Fibroblast of lung (primary cell): Measurements from ENCODE around the gene ZC3H12C. TPM values are rescaled to one million over a fixed set of nuclear protein-coding genes. Genes with fewer than 3 reads are reported as not detected.
A peak's percentile ranks its signal among the peaks of the same experiment; 100 is the strongest.

Source experiments
- DNase-seq, 2 donors: peaks; one replicate each; pipeline versions ENCODE4 v3.0.0 to v3.0.0-alpha.2; 2010; ENCODE audit warnings: low read depth in 2 of 2
- H2AFZ ChIP-seq: 2 replicates; pipeline ENCODE4 v1.5.1; 2012; ENCODE audit warnings: low read length, control low read depth, inconsistent platforms
- H3K27ac ChIP-seq: 2 replicates; pipeline ENCODE4 v1.5.1; 2011; ENCODE audit warnings: low read length, control low read depth; ENCODE audit not compliant: insufficient read depth
- H3K27me3 ChIP-seq: 2 replicates; pipeline ENCODE4 v1.5.1; 2011; ENCODE audit warnings: mild to moderate bottlenecking, low read length; ENCODE audit not compliant: control insufficient read depth, insufficient read depth
- H3K36me3 ChIP-seq: 2 replicates; pipeline ENCODE4 v1.5.1; 2011; ENCODE audit warnings: low read length; ENCODE audit not compliant: control insufficient read depth, insufficient read depth
- H3K4me1 ChIP-seq: 2 replicates; pipeline ENCODE4 v1.5.1; 2011; ENCODE audit warnings: low read length; ENCODE audit not compliant: control insufficient read depth, insufficient read depth; ENCODE audit errors: extremely low read depth
- H3K4me2 ChIP-seq: 2 replicates; pipeline ENCODE4 v1.5.1; 2011; ENCODE audit warnings: low read length, control low read depth; ENCODE audit not compliant: insufficient read depth; ENCODE audit errors: extremely low read depth
- H3K4me3 ChIP-seq, 4 experiments: fragments of 200-600 bp in 1 of 4; sonication (generic) in 1 of 4; replicated peaks in 1 of 4; 2 replicates each; pipeline ENCODE4 v1.5.1; 2011 to 2016; ENCODE audit warnings: low read length in 4 of 4, low read depth in 3 of 4, mild to moderate bottlenecking in 3 of 4, control low read depth in 2 of 4, inconsistent platforms in 1 of 4, mixed read lengths in 1 of 4; ENCODE audit not compliant: insufficient read depth in 1 of 4; ENCODE audit errors: control extremely low read depth in 1 of 4
- H3K79me2 ChIP-seq: 2 replicates; pipeline ENCODE4 v1.5.1; 2012; ENCODE audit warnings: mild to moderate bottlenecking, low read length, inconsistent platforms; ENCODE audit not compliant: control insufficient read depth, insufficient read depth
- H3K9ac ChIP-seq: 2 replicates; pipeline ENCODE4 v1.5.1; 2011; ENCODE audit warnings: mild to moderate bottlenecking, low read length, control low read depth; ENCODE audit not compliant: insufficient read depth
- H3K9me3 ChIP-seq: 2 replicates; pipeline ENCODE4 v1.5.1; 2012; ENCODE audit warnings: low read depth, low read length; ENCODE audit not compliant: control insufficient read depth, insufficient read depth
- H4K20me1 ChIP-seq: 2 replicates; pipeline ENCODE4 v1.5.1; 2011; ENCODE audit warnings: low read length; ENCODE audit not compliant: control insufficient read depth, insufficient read depth; ENCODE audit errors: extremely low read depth
- CTCF ChIP-seq, 2 donors: IDR thresholded peaks in 1 of 2; conservative IDR thresholded peaks in 1 of 2; 1 replicate in 1 of 2; 2 replicates in 1 of 2; pipeline ENCODE4 v1.5.1; 2011 to 2012; ENCODE audit warnings: low read length in 2 of 2, control low read depth in 1 of 2, inconsistent platforms in 1 of 2, low read depth in 1 of 2, mild to moderate bottlenecking in 1 of 2
- EZH2 ChIP-seq: IDR thresholded peaks from 2 replicates; pipeline ENCODE4 v1.5.1; 2012; ENCODE audit warnings: low read length, control low read depth, mild to moderate bottlenecking; ENCODE audit errors: missing control alignments
- polyA plus RNA-seq, 2 donors: library from polyadenylated mRNA; depleted of rRNA in 1 of 2; stranded (reverse) in 1 of 2; unstranded in 1 of 2; fragments of >200 nt; gene quantifications; 2 replicates each; pipeline ENCODE4 v1.2.1, GENCODE V29; 2011 to 2012; ENCODE audit warnings: missing spikeins in 1 of 2
- total RNA-seq: library from RNA; depleted of rRNA; stranded (reverse); fragments of >200 nt; gene quantifications from 2 replicates; pipeline ENCODE4 v1.2.1, GENCODE V29; 2014

Gene ZC3H12C
- total and polyA plus RNA-seq, 2 donors (not counting 1 experiment from before 2014, with no cell fraction given) = 7.2 to 10.1 TPM

GRCh38 chr11:110056956-110057355 lies 36.2 kb upstream of the ZC3H12C start:
- no peaks in the 10 kb centered on the region for H3K36me3 ChIP-seq
- no peaks in the 10 kb centered on the region for H4K20me1 ChIP-seq
- no peaks in the 10 kb centered on the region for H3K27me3 ChIP-seq
- no peaks in the 10 kb centered on the region for H3K79me2 ChIP-seq
- H3K9me3 ChIP-seq = no peaks in the 10 kb centered on the region
- no peak overlapping the region for H3K9ac ChIP-seq
- H3K4me3 ChIP-seq = no peak overlapping the region
- TF ChIP-seq EZH2 (no peak), CTCF (conservative IDR thresholded peaks at IDR 0.05 in 1 of 2, IDR thresholded peaks at IDR 0.05 in 1 of 2; ENCODE audit: low read depth in 1 of 2, low read length in 2 of 2) (no peak)
- peaks cover 5% of the 10 kb centered on the region for H3K4me1 ChIP-seq
- H3K27ac ChIP-seq = no peak overlapping the region
- no peak for DNase-seq
- H3K4me2 ChIP-seq = no peak overlapping the region
- no peak overlapping the region for H2AFZ ChIP-seq

GRCh38 chr11:110059706-110060463 lies 33.3 kb upstream of the ZC3H12C start:
- no peaks in the 10 kb centered on the region for H3K79me2 ChIP-seq
- no peaks in the 10 kb centered on the region for H3K36me3 ChIP-seq
- no peak overlapping the region for H3K4me3 ChIP-seq
- peak; percentile 49 to 72 for DNase-seq
- no peak overlapping the region for H3K27ac ChIP-seq
- H2AFZ ChIP-seq = no peak overlapping the region
- H3K27me3 ChIP-seq = no peaks in the 10 kb centered on the region
- TF ChIP-seq CTCF (conservative IDR thresholded peaks at IDR 0.05 in 1 of 2, IDR thresholded peaks at IDR 0.05 in 1 of 2; ENCODE audit: low read depth in 1 of 2, low read length in 2 of 2) = no peak
- TF ChIP-seq EZH2 = no peak
- H4K20me1 ChIP-seq = no peaks in the 10 kb centered on the region
- peaks cover 5% of the 10 kb centered on the region for H3K4me1 ChIP-seq
- H3K9ac ChIP-seq = no peak overlapping the region
- peak overlapping the region; percentile 62 for H3K4me2 ChIP-seq
- H3K9me3 ChIP-seq = no peaks in the 10 kb centered on the region

- Histone ChIP-seq H3K9me3 (no peaks in the 10 kb centered on the region), H3K4me2 (no peak overlapping the region), H3K4me3 (no peak overlapping the region), H3K27me3 (no peaks in the 10 kb centered on the region), H4K20me1 (no peaks in the 10 kb centered on the region), H3K4me1 (peaks cover 5% of the 10 kb centered on the region), H3K9ac (no peak overlapping the region), H3K36me3 (no peaks in the 10 kb centered on the region), H2AFZ (no peak overlapping the region), H3K27ac (no peak overlapping the region), H3K79me2 (no peaks in the 10 kb centered on the region)
- DNase-seq = no peak
- TF ChIP-seq EZH2 (no peak), CTCF (conservative IDR thresholded peaks at IDR 0.05 in 1 of 2, IDR thresholded peaks at IDR 0.05 in 1 of 2; ENCODE audit: low read depth in 1 of 2, low read length in 2 of 2) (no peak)
Measured at GRCh38 chr11:110061296-110061695, 31.9 kb upstream of the ZC3H12C start.
